ENCODE results near the gene CFAP43. TPM values are rescaled to one million over a fixed set of nuclear protein-coding genes. Genes with fewer than 3 reads are reported as not detected.

The CFAP43 gene
- total RNA-seq, 1 donor from 2014 or later = 0.25 TPM

DNA sequence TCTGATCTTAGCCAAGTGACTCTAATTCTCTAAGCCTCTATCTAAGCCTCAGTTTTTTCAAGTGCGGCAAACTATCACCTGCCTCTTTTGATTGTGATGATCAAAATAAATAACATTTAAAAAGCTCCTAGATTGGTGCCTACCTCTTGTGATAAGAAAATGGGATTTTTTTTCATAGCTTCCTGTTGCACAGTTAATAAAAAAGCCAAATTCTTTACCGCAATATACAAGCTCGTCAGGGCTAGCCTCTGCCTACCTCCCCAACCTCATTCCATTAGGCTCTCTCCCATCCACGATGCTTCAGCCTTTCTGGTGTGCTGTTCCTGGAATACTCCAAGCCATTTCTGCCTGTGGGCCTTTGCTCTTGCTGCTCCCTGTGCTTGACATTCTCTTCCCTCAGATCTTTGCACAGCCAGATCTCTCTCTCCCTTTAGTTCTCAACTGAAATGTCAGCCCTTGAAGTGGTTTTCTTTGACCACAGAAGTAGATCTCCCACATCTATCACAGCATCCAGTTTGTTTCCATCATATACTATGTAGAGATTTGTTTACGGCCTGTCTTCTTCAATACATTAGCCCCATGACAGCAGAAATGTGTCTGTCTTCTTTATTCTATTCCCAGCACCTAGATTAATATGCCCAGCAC is 61.4 kb downstream of the CFAP43 start:
- Histone ChIP-seq H3K4me1 (no peaks in the 10 kb centered on the region), H3K9me3 (no peaks in the 10 kb centered on the region), H3K36me3 (no peaks in the 10 kb centered on the region), H3K27ac (no peak overlapping the region), H3K27me3 (no peaks in the 10 kb centered on the region), H3K4me3 (no peak overlapping the region)
- intact Hi-C loops (cut with DNase I) = no loop called here
- no peak for TF ChIP-seq POLR2A (IDR thresholded peaks at IDR 0.05)
- TF ChIP-seq POLR2AphosphoS5 (IDR thresholded peaks at IDR 0.05; ENCODE audit: insufficient read depth in 1 of 2, low read depth in 1 of 2) = no peak
- TF ChIP-seq, protein P1, sequence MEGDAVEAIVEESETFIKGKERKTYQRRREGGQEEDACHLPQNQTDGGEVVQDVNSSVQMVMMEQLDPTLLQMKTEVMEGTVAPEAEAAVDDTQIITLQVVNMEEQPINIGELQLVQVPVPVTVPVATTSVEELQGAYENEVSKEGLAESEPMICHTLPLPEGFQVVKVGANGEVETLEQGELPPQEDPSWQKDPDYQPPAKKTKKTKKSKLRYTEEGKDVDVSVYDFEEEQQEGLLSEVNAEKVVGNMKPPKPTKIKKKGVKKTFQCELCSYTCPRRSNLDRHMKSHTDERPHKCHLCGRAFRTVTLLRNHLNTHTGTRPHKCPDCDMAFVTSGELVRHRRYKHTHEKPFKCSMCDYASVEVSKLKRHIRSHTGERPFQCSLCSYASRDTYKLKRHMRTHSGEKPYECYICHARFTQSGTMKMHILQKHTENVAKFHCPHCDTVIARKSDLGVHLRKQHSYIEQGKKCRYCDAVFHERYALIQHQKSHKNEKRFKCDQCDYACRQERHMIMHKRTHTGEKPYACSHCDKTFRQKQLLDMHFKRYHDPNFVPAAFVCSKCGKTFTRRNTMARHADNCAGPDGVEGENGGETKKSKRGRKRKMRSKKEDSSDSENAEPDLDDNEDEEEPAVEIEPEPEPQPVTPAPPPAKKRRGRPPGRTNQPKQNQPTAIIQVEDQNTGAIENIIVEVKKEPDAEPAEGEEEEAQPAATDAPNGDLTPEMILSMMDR (IDR thresholded peaks at IDR 0.05) = no peak
- DNase-seq (ENCODE audit: extremely low spot score in 2 of 2) = no peak

DNA sequence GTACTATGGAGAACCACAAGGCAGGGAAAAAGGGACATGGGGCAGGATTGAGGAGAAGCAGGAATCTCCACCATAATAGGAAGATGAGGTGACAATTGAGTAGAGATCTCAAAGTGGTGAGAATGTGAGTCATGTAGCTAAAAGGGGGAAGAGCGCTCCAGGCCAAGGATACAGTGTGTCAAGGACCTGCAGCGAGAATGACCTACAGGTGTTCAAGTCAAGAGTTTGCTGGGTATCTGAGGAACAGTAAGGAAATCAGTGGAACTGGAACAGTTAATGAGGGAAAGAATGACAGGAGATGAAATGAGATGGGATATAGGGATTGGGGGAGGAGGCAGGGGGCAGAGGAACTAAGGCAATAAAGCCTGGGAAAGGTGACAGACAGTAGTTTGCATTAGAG is 76.6 kb downstream of the CFAP43 start:
- intact Hi-C loops (cut with DNase I) = no loop called here
- no peak for DNase-seq (ENCODE audit: extremely low spot score in 2 of 2)

DNA sequence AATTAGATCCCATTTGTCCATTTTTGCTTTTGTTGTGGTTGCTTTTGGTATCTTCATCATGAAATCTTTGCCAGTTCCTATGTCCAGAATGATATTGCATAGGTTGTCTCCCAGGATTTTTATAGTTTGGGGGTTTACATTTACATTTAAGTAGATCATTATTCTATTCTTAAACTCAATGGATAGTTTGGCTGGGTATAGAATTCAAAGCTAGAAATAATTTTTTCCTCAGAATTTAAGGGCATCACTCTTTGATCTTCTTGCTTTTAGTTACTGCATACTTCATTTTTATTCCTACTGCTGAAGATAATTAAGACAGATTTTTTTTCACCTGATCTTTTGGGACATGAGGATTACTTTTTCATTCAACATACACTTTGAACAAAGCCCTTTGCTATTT is 80.4 kb downstream of the CFAP43 start:
- Histone ChIP-seq H3K27ac (no peak overlapping the region), H3K4me1 (no peaks in the 10 kb centered on the region), H3K4me3 (no peak overlapping the region), H3K36me3 (no peaks in the 10 kb centered on the region), H3K27me3 (no peaks in the 10 kb centered on the region), H3K9me3 (peaks cover 3% of the 10 kb centered on the region)
- intact Hi-C loops (cut with DNase I) = no loop called here
- no peak for DNase-seq (ENCODE audit: extremely low spot score in 2 of 2)
- TF ChIP-seq, protein P1 (IDR thresholded peaks at IDR 0.05) = no peak
- TF ChIP-seq POLR2A (IDR thresholded peaks at IDR 0.05) (no peak), POLR2AphosphoS5 (IDR thresholded peaks at IDR 0.05; ENCODE audit: insufficient read depth in 1 of 2, low read depth in 1 of 2) (no peak)

More for the DNA sequence above, 76.6 kb downstream of the CFAP43 start:
- no peak overlapping the region for H3K4me3 ChIP-seq
- H3K9me3 ChIP-seq = peaks cover 3% of the 10 kb centered on the region
- no peaks in the 10 kb centered on the region for H3K27me3 ChIP-seq
- no peaks in the 10 kb centered on the region for H3K36me3 ChIP-seq
- no peak overlapping the region for H3K27ac ChIP-seq
- no peak for TF ChIP-seq POLR2AphosphoS5 (IDR thresholded peaks at IDR 0.05; ENCODE audit: insufficient read depth in 1 of 2, low read depth in 1 of 2)
- no peak for TF ChIP-seq POLR2A (IDR thresholded peaks at IDR 0.05)
- TF ChIP-seq, protein P1 (IDR thresholded peaks at IDR 0.05) = no peak
- H3K4me1 ChIP-seq = no peaks in the 10 kb centered on the region

DNA sequence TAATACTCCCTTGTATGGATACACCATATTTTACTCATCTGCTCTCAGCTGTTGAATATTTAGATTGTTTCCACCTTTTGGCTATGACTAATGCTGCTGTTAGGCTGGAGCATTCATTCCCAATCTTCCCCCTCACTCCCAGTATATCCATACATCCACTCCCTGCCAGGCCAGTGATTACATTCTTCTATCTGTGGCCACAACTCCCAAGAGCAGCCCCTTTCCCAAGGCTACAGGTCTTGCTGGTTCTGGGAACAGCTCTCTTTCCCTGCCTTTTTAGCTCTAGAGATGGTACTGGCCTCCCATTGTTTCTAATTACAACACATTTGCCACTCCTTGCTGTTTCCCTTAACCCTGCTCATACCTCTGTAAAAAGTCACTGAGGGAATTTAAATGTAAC is 82.0 kb downstream of the CFAP43 start:
- intact Hi-C loops (cut with DNase I) = no loop called here
- peaks cover 3% of the 10 kb centered on the region for H3K9me3 ChIP-seq
- H3K4me1 ChIP-seq = no peaks in the 10 kb centered on the region
- no peaks in the 10 kb centered on the region for H3K36me3 ChIP-seq
- TF ChIP-seq, protein P1 (IDR thresholded peaks at IDR 0.05) = no peak
- TF ChIP-seq POLR2A (IDR thresholded peaks at IDR 0.05) = no peak
- TF ChIP-seq POLR2AphosphoS5 (IDR thresholded peaks at IDR 0.05; ENCODE audit: insufficient read depth in 1 of 2, low read depth in 1 of 2) = no peak
- no peak overlapping the region for H3K4me3 ChIP-seq
- DNase-seq (ENCODE audit: extremely low spot score in 2 of 2) = no peak
- no peak overlapping the region for H3K27ac ChIP-seq
- no peaks in the 10 kb centered on the region for H3K27me3 ChIP-seq

DNA sequence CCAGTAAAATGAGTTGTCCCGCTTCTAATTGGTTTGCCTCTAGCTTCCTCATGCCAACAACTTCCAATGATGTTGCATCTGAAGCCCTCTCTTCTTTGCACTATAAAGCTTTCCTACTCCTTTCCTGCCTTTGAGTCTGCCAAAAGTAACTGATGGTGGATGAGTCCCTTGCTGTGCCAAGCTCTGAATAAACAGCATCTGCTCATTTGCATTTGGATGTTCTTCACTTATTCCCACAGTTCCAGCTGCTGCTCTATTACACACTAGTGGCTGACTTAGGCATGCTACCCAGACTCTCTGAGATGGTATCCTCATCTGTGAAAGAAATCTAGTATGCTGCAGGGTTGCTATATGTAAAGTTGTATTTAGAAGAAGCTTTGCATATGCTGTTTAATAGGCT is 85.3 kb downstream of the CFAP43 start:
- Histone ChIP-seq H3K36me3 (no peaks in the 10 kb centered on the region), H3K27ac (no peak overlapping the region), H3K27me3 (no peaks in the 10 kb centered on the region), H3K9me3 (peaks cover 1% of the 10 kb centered on the region), H3K4me3 (no peak overlapping the region), H3K4me1 (no peaks in the 10 kb centered on the region)
- intact Hi-C loops (cut with DNase I) = loop anchor here (1.0 kb wide), 1 partner anchor 18 kb away; no protein-coding TSS in a partner anchor
- no peak for TF ChIP-seq POLR2AphosphoS5 (IDR thresholded peaks at IDR 0.05; ENCODE audit: insufficient read depth in 1 of 2, low read depth in 1 of 2)
- TF ChIP-seq, protein P1 (IDR thresholded peaks at IDR 0.05) = no peak
- no peak for TF ChIP-seq POLR2A (IDR thresholded peaks at IDR 0.05)
- no peak for DNase-seq (ENCODE audit: extremely low spot score in 2 of 2)
